Stomach (tissue), 9 donors: ENCODE measurements around the gene FAM120A. TPM values are rescaled to one million over a fixed set of nuclear protein-coding genes. Genes with fewer than 3 reads are reported as not detected.

Source experiments
- DNase-seq, 2 donors: peaks; one replicate each; pipeline versions ENCODE4 v3.0.0 to v3.0.0-alpha.2; 2013 to 2019
- H3K27ac ChIP-seq, 5 donors: fragments of 200-600 bp in 4 of 5; sonication (generic) in 4 of 5; one replicate each; pipeline ENCODE4 v1.5.1; 2013 to 2019; ENCODE audit warnings: mild to moderate bottlenecking in 1 of 5, moderate library complexity in 1 of 5
- H3K27me3 ChIP-seq, 3 donors: fragments of 200-600 bp; sonication (generic); one replicate each; pipeline ENCODE4 v1.5.1; 2017 to 2019; ENCODE audit warnings: mixed run types in 1 of 3
- H3K36me3 ChIP-seq, 4 donors: fragments of 200-600 bp; sonication (generic); 1 replicate in 3 of 4; 2 replicates in 1 of 4; pipeline ENCODE4 v1.5.1; 2016 to 2019
- H3K4me1 ChIP-seq, 4 donors: fragments of 200-600 bp; sonication (generic); one replicate each; pipeline ENCODE4 v1.5.1; 2016 to 2019
- H3K4me3 ChIP-seq, 4 donors: fragments of 200-600 bp; sonication (generic) in 3 of 4; one replicate each; pipeline ENCODE4 v1.5.1; 2016 to 2019; ENCODE audit warnings: mild to moderate bottlenecking in 1 of 4
- H3K9me3 ChIP-seq, 4 donors: fragments of 200-600 bp; sonication (generic); one replicate each; pipeline ENCODE4 v1.5.1; 2016 to 2019
- CTCF ChIP-seq, 7 experiments: fragments of 450-650 bp in 4 of 7; fragments of 200-600 bp in 3 of 7; sonication (generic) in 3 of 7; IDR thresholded peaks; one replicate each; pipeline ENCODE4 v1.5.1; 2016 to 2019; ENCODE audit warnings: antibody characterized with exemption in 7 of 7, control low read depth in 2 of 7, mild to moderate bottlenecking in 1 of 7
- EP300 ChIP-seq: sonication (generic); formaldehyde crosslinking; IDR thresholded peaks from one replicate; pipeline ENCODE4 v1.6.1; 2017; ENCODE audit warnings: antibody characterized with exemption
- POLR2A ChIP-seq, 4 donors: fragments of 450-650 bp; IDR thresholded peaks; one replicate each; pipeline ENCODE4 v1.6.1; 2016; ENCODE audit warnings: antibody characterized with exemption in 4 of 4, control low read depth in 2 of 4, mild to moderate bottlenecking in 1 of 4, moderate library complexity in 1 of 4
- POLR2AphosphoS5 ChIP-seq, 3 donors: sonication (generic); formaldehyde crosslinking; IDR thresholded peaks; one replicate each; pipeline ENCODE4 v1.6.1; 2016; ENCODE audit warnings: antibody characterized with exemption in 3 of 3
- WGBS, 5 donors: extraction: QIAGEN DNeasy Blood & Tissue Kit in 3 of 5; methylation state at CpG; one replicate each; pipeline versions ENCODE4 v1.1.5 to v1.1.7; 2013 to 2018; 5-methylcytosine and 5-hydroxymethylcytosine counted together
- intact Hi-C: fragments of 100-400 bp; cut with DNase I; formaldehyde crosslinking; loops from one replicate; pipeline ENCODE4 v1.15.1; 2023; ENCODE audit warnings: low total_unique reads
- polyA plus RNA-seq, 3 donors: library from polyadenylated mRNA; stranded (reverse); fragments of 200-250 nt; gene quantifications; one replicate each; pipeline ENCODE4 v1.2.3, GENCODE V29; 2013
- total RNA-seq, 5 donors: library from RNA; depleted of rRNA; stranded (reverse); fragments of >200 nt; gene quantifications; one replicate each; pipeline versions ENCODE4 v1.1.0 to v1.2.3, GENCODE V29; 2014 to 2016
- donor health status: healthy with polysubstance abuse.
- donor health status: Bipolar disorder and iron deficiency.
- donor health status: healthy.

The FAM120A gene
- total and polyA plus RNA-seq, 8 donors: 35.8 to 192 (median 92.1) TPM

- TF ChIP-seq CTCF (IDR thresholded peaks at IDR 0.05) (no peak), POLR2AphosphoS5 (IDR thresholded peaks at IDR 0.05) (no peak), EP300 (no peak), POLR2A (IDR thresholded peaks at IDR 0.05) (no peak)
- intact Hi-C loops: no loop called here
- peaks cover 0 to 7% (median 0%) of the 10 kb centered on the region in 4 donors for H3K9me3 ChIP-seq
- peak overlapping the region; percentile 81 to 95 (median 88) for H3K4me3 ChIP-seq
- peak in 1 of 2 donors; percentile 20 for DNase-seq
- no peaks in the 10 kb centered on the region for H3K27me3 ChIP-seq
- WGBS, 5 donors: 21 to 37% (median 24%) methylated on average over 21 to 30 of the region's 30 CpGs
- peak overlapping the region; percentile 93 to 98 (median 96) for H3K27ac ChIP-seq
- peaks cover 36 to 47% (median 41%) of the 10 kb centered on the region in 4 donors for H3K4me1 ChIP-seq
- no peaks in the 10 kb centered on the region for H3K36me3 ChIP-seq
These were observed 123.7 kb downstream of the FAM120A start for GRCh38 chr9:93574900-93575795.

DNA sequence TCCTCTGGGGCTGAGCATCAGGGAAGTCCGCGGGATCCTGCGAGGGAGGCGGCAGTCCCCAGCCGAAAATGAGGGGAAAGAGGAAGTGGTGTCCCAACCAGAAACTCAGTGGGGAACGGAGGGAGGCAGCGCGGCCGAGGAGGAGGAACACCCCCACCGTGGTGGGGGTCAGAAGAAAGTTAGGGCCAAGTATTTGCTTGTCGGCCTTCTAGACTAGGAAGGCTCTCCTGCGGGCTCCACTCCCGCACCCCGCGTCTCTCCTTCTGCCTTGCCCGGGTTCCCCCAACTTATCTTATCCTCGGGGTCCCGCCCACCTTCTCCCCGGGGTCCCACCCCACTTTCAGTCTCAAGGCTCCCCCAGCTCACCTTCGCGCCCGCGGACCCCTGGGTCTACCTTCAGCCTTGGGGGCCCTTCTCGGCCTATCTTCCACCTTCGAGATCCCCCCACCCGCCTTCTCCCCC lies 124.3 kb downstream of the FAM120A start:
- peak in 1 of 2 donors; percentile 46 for DNase-seq
- 0 to 2% (median 1%) methylated on average over 23 to 26 of the region's 26 CpGs for WGBS, 5 donors
- TF ChIP-seq POLR2AphosphoS5 (IDR thresholded peaks at IDR 0.05) (peak in 2 of 3 donors; percentile 3 to 8), EP300 (no peak)
- Histone ChIP-seq H3K4me3 (peak overlapping the region; percentile 81 to 95 (median 88)), H3K27me3 (no peaks in the 10 kb centered on the region), H3K36me3 (no peaks in the 10 kb centered on the region), H3K27ac (peak overlapping the region; percentile 93 to 98 (median 96)), H3K4me1 (peaks cover 43 to 54% (median 48%) of the 10 kb centered on the region in 4 donors), H3K9me3 (peaks cover 0 to 3% (median 0%) of the 10 kb centered on the region in 4 donors)
- intact Hi-C loops: no loop called here

GRCh38 chr9:93576258-93577077 lies 125.0 kb downstream of the FAM120A start, which contains the start of gene PHF2:
TSS of gene PHF2 (plus strand) at chr9:93576584. CDS start at chr9:93576774, 190 bp downstream.
- intact Hi-C loops: no loop called here
- H3K4me3 ChIP-seq: peak within 1 kb of the TSS; percentile 81 to 95 (median 88)
- no peaks in the 10 kb centered on the region for H3K9me3 ChIP-seq
- peaks cover 49 to 60% (median 55%) of the 10 kb centered on the region in 4 donors for H3K4me1 ChIP-seq
- 0 to 1% (median 1%) methylated on average over 42 to 139 of the region's 140 CpGs; no CpG with 5 or more reads in 1 of the 5 donors for WGBS, 5 donors
- peak within 1 kb of the TSS; percentile 96 to 98 (median 96) for H3K27ac ChIP-seq
- no peaks in the 10 kb centered on the region for H3K36me3 ChIP-seq
- no peak for TF ChIP-seq POLR2A (IDR thresholded peaks at IDR 0.05)
- TF ChIP-seq CTCF (IDR thresholded peaks at IDR 0.05): no peak
- TF ChIP-seq EP300: no peak
- TF ChIP-seq POLR2AphosphoS5 (IDR thresholded peaks at IDR 0.05): no peak
- H3K27me3 ChIP-seq: no peaks in the 10 kb centered on the region
- DNase-seq: peak in 1 of 2 donors; percentile 73

DNA sequence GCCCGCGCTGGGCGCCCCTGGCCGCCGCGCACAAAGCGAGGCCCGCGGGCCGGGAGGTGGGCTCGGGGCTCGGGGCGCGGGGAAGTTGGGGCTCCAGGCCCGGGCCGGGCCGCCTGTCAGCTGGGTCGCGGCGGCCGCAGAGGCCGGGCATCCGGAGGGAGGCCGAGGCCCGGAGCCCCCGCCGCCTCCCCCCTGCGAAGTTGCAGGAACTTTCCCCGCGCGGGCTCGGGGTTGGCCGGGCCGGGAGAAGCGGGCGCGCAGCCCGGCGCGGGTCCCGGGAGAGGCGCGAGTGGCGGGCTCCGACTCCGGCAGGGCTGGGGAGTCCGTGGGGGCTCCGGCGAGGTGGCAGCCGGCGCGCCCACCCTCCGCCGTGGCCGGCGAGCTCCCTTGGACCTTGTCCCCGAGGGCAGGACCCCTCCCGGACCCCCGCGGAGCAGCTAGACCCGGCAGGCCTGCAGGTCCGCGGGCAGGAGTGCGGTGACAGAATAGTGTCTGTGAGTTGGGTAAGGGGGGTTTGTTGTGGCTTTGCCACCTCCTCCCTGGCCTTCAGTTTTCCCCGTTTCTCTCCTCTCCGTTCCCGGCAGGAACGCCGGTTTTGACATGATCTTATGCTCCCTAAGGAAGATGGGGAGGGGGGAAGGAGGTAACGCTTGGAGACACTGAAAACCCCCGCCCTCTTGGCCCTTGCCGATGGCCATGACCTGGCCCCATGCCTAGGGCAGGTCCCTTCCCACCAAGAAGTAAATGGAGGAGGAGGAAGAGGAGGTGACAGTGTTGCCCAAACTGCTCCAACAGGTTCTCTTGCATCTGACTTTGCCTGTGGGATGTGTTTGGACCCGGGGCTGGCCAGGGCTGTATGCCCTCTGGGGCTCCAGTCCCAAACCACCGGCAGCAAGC lies 125.8 kb downstream of the FAM120A start:
- no peaks in the 10 kb centered on the region for H3K9me3 ChIP-seq
- 0 to 11% (median 2%) methylated on average over 14 to 74 of the region's 74 CpGs for WGBS, 5 donors
- peak overlapping the region; percentile 83 to 98 (median 96) for H3K27ac ChIP-seq
- no peaks in the 10 kb centered on the region for H3K27me3 ChIP-seq
- intact Hi-C loops: no loop called here
- peak; percentile 31 to 69 for DNase-seq
- H3K4me3 ChIP-seq: peak overlapping the region; percentile 81 to 95 (median 88)
- no peaks in the 10 kb centered on the region for H3K36me3 ChIP-seq
- no peak for TF ChIP-seq EP300
- no peak for TF ChIP-seq POLR2A (IDR thresholded peaks at IDR 0.05)
- TF ChIP-seq CTCF (IDR thresholded peaks at IDR 0.05): no peak
- TF ChIP-seq POLR2AphosphoS5 (IDR thresholded peaks at IDR 0.05): no peak
- peaks cover 58 to 69% (median 63%) of the 10 kb centered on the region in 4 donors for H3K4me1 ChIP-seq
